A549 treated with RU486 at 1 μM for 4 hours (cell line): ENCODE measurements around the gene S100Z. TPM values are rescaled to one million over a fixed set of nuclear protein-coding genes. Genes with fewer than 3 reads are reported as not detected.

Experiments used
- total RNA-seq: library from RNA; stranded (reverse); fragments of 200-300 nt; extraction: Qiagen RNA extraction; gene quantifications from 5 replicates; pipeline ENCODE4 v1.2.3, GENCODE V29; 2022; ENCODE audit warnings: low read depth

The S100Z gene
- not detected in 5 replicates for total RNA-seq

DNA sequence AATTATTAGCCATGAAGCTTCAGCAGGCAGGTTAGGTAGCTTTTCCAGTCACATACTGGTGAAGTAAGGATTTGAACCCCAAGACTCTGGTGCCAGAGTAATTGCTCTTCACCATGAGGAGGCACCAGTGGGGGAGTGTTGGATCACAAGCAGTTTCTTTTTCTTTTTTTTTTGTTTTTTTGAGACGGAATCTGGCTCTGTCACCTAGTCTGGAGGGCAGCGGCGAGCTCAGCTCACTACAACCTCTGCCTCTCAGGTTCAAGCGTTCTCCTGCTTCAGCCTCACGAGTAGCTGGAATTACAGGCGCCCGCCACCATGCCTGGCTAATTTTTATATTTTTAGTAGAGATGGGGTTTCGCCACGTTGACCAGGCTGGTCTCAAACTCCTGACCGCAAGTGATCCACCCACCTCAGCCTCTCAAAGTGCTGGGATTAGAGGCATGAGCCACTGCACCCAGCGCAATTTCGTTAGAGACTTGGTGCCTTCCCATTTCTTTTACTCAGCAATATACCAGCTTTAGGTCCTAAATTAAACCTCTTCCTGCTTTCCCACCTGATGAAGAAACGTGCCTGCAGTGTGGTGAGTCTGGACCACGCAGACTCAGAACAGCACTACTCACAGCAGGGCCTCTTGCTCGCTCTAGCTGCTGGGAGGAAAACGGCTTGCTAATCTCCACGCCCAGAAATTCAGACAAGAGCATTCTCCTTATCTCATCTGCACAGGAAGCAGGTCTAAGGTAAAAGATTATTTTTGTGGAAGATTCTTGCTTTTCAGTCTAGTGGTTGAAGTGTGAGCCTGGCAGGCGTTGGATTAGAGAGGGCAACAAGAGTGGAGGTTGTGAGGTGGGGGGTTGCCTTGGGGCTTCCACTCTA lies at the start of gene S100Z:
Gene S100Z, plus strand, starts transcription at position 596 of the 873 bp plus-strand sequence. CDS start 25,346 bp downstream, outside the sequence.

DNA sequence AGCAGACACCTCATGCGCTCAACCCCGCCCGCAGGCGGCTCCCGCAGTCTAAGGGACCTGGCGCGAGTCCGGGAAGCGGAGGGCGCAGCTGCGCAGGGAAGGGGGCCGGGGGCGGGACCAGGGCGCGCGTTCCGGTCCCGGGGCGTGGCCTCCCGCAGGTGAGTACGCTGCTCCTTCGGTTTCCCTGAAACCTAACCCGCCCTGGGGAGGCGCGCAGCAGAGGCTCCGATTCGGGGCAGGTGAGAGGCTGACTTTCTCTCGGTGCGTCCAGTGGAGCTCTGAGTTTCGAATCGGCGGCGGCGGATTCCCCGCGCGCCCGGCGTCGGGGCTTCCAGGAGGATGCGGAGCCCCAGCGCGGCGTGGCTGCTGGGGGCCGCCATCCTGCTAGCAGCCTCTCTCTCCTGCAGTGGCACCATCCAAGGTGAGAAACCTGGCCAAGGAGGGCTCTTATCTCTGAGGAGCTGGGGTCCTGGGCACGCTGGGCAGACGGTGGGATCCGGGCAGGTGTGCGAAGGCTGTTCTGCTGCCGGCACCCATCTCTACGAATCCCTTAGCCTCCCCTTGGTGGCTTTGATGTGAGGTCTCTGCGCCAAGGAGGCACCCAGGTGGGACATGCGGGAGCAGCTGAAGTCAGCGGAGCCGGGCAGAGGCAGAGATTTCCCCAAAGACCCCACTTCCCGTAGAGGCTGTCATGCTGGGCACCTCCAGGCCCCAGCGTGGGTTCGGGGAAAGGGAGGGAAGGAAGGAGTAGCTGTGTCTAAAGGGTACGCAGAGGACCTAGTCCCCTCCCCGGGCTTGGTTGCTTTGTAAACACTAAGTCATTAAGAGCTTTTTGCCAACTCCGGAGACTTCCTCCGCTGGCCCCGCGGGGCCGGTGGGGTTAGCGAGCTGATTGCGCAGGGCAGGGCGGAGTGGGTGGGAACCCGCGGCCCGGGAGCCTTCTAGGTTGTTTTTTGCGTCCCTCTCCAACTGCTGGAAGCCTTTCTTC lies 30.7 kb upstream of the S100Z start, which contains the start of gene F2RL1:
Gene F2RL1, plus strand, starts transcription at position 187 of the 988 bp plus-strand sequence. Its CDS starts 153 bp downstream, at position 340.

DNA sequence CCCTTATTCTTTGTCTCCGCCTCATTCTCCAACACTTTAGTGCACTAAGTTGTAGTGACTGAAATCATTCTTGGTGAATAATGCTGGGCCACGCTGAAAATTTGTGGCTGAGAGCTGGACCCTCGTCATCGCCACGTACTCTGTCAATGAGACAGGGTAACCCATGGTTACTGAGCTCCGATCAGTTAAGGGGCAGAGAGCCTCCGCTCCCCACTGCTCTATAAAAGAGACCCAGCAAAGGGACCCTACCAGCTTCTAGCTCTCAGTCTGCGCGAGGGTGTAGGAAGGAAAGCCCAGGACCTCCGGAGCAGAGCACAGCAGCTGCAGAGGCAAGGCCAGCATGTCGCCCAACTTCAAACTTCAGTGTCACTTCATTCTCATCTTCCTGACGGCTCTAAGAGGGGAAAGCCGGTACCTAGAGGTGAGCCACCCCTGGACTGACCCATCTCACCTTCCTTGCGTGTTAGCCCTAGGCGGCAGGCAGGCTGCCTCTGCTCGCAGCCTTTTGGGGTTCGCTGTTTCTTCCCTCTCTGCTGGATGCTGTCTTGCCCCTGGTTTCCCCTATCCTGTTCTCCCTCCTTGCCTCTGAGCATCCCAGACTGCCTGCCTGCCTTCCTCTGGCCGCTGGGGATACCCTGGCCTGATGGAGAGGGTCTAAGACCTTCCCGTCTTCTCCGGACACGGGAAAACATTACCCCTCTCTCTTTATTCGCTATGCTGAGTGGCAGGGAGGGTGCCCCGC lies 103.2 kb downstream of the S100Z start, which contains the start of gene CRHBP:
Gene CRHBP, plus strand, starts transcription at position 251 of the 742 bp plus-strand sequence. Its CDS starts 90 bp downstream, at position 341.

Other genes starting within 250 kb of the S100Z start
- 3.3 to 6.3 TPM (median 5.3 TPM) in 5 replicates for gene F2RL2, start 226.6 kb upstream of the S100Z start, total RNA-seq
- 28.7 to 56.8 TPM (median 53.2 TPM) in 5 replicates for gene F2R, start 133.9 kb upstream of the S100Z start, total RNA-seq
- 235 to 317 TPM (median 280 TPM) in 5 replicates for gene F2RL1, start 31.0 kb upstream of the S100Z start, total RNA-seq
- gene CRHBP, start 103.0 kb downstream of the S100Z start, total RNA-seq: 0.05 to 0.42 TPM (median 0.21 TPM) in 3 of 5 replicates, not detected in the others
- 8.5 to 15.9 TPM (median 14.5 TPM) in 5 replicates for gene AGGF1, start 180.4 kb downstream of the S100Z start, total RNA-seq
- gene ZBED3, start 237.3 kb downstream of the S100Z start, total RNA-seq: 3.3 to 4.0 TPM (median 3.6 TPM) in 5 replicates